ENCODE results near the gene SPOP. TPM values are rescaled to one million over a fixed set of nuclear protein-coding genes. Genes with fewer than 3 reads are reported as not detected.

SPOP gene
- total RNA-seq, 4 donors from 2014 or later, result 33.7 to 73.5 (median 50.4) TPM

DNA sequence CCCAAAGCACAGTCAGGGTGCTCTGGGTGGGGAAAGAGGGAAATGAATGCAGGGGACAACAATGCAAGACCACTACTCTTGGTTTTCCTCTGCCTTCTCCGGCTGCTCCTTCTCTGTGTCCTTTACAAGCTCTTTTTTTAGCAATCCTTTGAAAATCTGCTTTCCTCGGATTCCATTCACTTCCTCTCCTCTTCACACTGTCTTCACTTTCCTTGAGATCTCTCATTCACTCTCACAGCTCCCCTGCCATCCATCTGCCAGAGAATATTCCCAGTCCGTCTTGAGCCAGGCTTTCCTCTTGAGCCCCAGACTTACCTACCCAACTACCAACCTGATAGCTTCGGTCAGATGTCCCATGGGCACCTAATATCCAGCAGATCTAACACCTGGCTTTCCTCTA is 11.0 kb upstream of the SPOP start:
- ATAC-seq (ENCODE audit: low FRiP score) (no peak), DNase-seq (ENCODE audit: low spot score) (no peak)
- TF ChIP-seq, protein P1, sequence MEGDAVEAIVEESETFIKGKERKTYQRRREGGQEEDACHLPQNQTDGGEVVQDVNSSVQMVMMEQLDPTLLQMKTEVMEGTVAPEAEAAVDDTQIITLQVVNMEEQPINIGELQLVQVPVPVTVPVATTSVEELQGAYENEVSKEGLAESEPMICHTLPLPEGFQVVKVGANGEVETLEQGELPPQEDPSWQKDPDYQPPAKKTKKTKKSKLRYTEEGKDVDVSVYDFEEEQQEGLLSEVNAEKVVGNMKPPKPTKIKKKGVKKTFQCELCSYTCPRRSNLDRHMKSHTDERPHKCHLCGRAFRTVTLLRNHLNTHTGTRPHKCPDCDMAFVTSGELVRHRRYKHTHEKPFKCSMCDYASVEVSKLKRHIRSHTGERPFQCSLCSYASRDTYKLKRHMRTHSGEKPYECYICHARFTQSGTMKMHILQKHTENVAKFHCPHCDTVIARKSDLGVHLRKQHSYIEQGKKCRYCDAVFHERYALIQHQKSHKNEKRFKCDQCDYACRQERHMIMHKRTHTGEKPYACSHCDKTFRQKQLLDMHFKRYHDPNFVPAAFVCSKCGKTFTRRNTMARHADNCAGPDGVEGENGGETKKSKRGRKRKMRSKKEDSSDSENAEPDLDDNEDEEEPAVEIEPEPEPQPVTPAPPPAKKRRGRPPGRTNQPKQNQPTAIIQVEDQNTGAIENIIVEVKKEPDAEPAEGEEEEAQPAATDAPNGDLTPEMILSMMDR (IDR thresholded peaks at IDR 0.05), result no peak

DNA sequence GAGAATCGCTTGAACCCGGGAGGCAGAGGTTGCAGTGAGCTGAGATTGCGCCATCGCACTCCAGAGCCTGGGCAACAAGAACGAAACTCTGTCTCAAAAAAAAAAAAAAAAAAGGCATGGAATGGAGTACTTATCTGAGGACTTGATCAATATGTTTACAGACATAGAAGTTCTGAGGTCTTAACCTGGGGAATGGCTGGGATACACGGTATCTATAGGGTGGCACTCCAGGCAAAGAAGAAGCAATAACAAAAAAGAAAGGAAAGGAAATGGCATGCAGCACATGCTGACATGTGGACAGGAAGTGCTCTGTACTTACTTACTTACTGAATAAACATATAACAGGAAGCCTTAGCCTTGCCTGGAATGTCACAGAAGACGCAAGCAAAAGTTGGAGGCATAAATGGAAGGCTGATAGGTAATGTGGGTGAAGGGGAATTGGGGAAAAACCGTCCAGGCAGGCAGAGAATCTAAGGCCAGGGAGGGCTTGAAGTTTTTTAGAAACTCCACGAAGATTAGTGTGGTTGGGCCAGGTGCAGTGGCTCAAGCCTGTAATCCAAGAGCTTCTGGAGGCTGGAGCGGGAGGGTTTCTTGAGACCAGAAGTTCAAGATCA is 10.1 kb upstream of the SPOP start:
- ATAC-seq (ENCODE audit: low FRiP score), result no peak
- DNase-seq (ENCODE audit: low spot score), result no peak
- TF ChIP-seq, protein P1 (IDR thresholded peaks at IDR 0.05), result no peak

DNA sequence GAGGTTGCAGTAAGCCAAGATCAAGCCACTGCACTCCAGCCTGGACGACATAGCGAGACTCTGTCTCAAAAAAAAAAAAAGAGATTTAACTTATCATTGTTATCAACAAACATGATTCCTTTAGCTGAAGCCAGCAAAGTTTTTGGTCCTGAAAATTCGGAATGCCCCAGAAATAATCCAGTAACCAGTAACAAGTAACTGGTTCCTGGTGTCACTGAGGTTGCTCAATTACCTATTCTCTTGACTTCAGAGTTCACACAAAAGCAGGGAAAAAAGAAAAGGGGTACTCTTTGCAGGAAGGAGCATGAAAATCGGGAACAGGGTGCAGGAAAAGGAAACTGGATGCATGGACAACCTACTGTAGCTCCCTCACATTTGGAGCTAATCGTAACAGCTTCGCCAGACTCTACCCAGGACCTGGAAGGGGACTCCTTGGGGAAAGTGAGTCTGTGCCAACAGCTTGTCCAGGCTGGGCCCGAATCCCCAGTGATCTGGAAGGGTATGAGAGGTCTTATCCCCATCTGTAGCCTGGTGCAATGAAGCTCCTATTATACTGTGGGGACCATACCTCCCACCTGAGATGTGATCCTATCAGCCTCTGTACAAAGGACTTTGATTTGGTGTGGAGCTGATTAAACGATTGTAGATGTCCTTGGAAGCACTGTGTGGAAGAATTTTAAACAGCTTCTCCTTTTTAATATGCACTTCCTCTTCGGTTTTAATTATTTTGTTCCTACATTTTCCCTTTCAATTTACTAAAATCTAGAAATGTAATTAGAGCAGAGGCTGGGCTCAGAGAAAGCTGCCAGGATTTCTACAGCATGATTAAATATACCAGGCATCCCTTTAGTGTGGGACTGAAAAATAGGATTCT is 3.4 kb upstream of the SPOP start:
- DNase-seq (ENCODE audit: low spot score), result no peak
- ATAC-seq (ENCODE audit: low FRiP score), result no peak
- TF ChIP-seq, protein P1 (IDR thresholded peaks at IDR 0.05), result no peak

- ATAC-seq (ENCODE audit: low FRiP score) (no peak), DNase-seq (ENCODE audit: low spot score) (no peak)
- TF ChIP-seq, protein P1 (IDR thresholded peaks at IDR 0.05), result no peak
These were observed 2.4 kb upstream of the SPOP start for GRCh38 chr17:49680314-49680713.

DNA sequence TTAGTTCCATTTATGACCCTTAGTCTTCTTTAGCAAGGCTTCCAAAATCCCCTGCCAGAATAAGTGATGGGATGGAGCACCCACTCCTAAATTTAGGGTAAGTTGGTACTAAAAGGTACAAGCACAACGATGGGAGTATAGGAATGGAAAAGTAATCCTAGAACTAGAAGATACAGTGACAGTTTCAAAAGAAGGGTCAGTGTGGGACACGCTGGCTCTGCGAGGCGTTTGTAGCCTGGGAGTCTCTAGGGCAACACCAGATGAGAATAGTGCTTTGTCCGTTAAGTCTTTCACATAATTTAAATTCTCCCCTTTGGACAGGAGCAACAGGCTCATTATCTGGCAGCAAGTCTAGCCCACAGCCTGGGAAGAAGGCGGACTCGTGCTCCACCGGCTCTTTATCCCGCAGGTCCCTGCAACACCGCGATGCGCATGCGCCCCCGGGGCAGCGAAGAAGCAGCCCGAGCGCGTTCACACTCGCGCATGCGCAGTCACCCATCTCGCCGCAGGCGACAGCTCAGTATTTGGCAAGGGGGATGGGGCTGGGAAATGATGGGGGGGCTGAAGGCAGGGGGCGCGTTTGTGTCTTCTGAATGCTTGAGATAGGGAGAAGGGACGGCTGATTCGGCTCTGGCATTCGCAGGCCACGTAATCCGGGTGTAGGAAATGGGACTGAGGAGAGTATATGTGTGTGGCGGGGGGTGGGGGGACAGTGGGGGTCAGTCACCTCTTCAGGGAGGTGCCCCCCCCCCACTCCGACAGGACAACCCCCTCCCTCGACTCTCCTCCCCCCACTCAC is 564 bp downstream of the SPOP start:
- ATAC-seq (ENCODE audit: low FRiP score) (peak; percentile 85), DNase-seq (ENCODE audit: low spot score) (peak; percentile 96)
- TF ChIP-seq, protein P1 (IDR thresholded peaks at IDR 0.05), result no peak

DNA sequence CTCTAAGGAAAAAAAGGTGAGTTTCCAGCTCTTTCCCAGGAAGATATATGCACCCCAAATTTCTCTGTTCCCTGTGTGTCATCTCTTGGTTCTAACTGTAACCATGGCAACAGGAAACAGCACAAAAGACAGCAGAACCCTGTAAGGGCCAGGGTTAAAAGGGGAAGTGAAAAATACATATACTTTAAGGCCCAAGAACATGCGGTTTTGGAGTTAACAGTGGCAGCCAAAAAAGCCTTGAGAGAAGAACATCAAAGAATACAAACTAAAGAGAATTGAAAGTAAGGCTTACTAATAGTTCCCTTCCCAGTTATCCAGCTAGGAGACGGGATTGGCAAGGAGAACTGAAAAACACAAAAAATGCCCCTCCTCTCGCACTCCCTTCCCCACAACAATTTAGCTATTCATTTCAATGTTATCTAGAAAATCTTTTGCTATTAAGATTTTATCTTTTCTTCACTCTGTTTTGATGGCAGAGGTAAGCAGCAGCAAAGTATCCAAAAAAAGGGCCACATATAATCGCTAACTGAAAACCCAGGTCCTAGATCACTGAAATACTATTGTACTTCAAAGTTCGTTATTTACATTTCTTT is 1.5 kb downstream of the SPOP start:
- TF ChIP-seq, protein P1 (IDR thresholded peaks at IDR 0.05), result no peak
- DNase-seq (ENCODE audit: low spot score) (no peak), ATAC-seq (ENCODE audit: low FRiP score) (no peak)

Data from omental fat pad (tissue), 4 donors.